HCEC 1CT (cell line): ENCODE results near the gene WNT3A.

ENCODE experiments used
- DNase-seq: peaks from one replicate; pipeline ENCODE4 v3.0.0-alpha.2; 2017

WNT3A gene

GRCh38 chr1:228058949-228059633 lies 52.3 kb downstream of the WNT3A start:
- DNase-seq, result no peak

- DNase-seq, result no peak
Observed at GRCh38 chr1:228059634-228060457, 53.0 kb downstream of the WNT3A start.

GRCh38 chr1:228060458-228061190 lies 53.8 kb downstream of the WNT3A start:
- no peak for DNase-seq

DNA sequence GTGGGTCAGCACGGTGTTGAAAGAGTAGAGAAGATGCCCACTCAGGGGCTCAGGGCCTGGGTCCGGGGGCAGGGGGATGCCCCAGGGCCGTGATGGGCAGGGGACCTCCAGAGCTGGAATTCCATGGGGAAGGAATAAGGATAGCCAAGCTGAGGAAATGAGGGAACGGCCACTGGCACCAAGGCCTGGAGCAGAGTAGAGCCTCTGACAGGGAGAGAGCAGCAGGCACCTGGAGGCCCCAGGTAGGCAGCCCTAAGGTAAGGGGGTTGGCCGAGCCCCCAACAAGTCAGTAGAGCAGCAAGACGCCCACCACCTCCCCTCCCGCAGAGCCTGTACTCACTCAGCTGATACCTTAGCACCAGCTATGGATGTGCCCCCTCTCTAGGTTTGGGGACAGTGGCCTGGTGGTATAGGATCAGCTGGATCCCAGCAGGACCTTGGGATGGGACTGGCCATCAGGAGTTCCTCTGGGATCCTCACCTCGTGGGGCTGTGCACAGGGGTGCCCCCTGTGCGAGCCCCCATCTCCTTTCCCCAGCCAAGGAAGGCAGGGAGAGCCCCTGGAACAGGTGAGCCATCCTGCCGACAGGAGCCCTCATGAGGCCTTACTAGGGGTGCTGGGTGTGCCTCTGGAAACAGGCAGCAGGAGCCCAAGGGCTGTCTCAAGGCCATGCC lies 54.8 kb downstream of the WNT3A start:
- no peak for DNase-seq

- no peak for DNase-seq
Observed at GRCh38 chr1:228062085-228062791, 55.4 kb downstream of the WNT3A start.

- DNase-seq, result no peak
Observed at GRCh38 chr1:228062812-228063211, 56.0 kb downstream of the WNT3A start.

GRCh38 chr1:228063251-228064191 lies 56.7 kb downstream of the WNT3A start:
- no peak for DNase-seq

DNA sequence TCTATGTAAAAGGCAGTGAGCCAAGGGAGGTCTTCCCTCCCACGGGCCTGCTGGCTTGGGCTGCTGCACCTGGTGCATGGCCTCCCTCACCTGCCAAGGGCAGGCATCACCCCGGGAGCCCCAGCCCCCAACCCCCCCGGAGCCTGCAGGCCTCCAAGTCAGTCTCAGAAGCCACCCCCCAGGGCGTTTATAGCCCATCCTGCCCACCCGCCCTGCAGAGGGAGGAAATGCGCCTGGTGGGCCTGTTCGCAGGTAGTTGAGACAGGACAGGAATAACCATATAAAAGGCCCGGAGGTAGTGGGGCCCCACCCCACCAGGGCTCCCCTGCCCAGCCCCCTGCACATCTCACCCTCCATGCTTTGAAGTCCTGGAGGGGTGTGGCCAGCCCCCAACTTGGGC lies 57.5 kb downstream of the WNT3A start:
- DNase-seq, result no peak

- no peak for DNase-seq
Observed at GRCh38 chr1:228064741-228065542, 58.1 kb downstream of the WNT3A start.

- no peak for DNase-seq
Observed at GRCh38 chr1:228065543-228066347, 58.9 kb downstream of the WNT3A start.

GRCh38 chr1:228066416-228066815 lies 59.6 kb downstream of the WNT3A start:
- DNase-seq, result no peak

DNA sequence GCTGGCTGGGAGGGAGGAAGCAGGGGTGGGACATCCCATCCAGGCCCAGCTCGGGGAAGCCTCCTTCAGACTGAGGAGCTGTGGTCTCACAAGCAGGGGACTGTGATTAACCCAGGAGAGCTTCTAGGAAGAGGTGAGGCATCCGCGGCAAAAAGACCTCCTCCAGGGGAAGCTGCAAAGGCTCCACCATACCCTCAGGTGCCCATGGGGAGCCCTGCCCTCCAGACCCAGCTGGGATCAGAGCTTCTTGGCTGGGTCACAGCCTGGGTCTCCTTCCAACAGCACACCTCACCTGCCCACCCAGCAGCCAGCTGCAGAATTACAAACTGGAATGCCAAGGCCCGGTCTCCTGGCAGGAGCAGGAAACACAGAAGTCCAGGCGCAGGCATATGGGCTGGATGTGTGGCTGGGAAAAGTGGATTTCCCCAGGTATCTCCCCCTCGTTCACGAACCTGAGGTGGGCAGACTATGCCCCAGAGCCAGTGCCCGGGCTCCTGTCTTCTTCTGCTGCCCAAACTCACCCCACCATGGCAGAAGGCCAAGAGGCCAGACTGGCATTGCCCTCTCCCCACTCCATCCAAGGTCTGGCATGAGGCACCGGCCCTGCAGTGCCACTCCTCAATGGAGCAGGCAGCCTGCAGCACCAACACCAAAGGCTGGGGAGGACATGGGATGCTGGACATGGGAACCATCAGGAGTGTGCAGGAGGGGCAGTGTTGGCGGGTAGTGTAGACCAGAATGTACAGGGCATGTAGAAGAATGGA lies 60.3 kb downstream of the WNT3A start:
- DNase-seq, result no peak

GRCh38 chr1:228068359-228068758 lies 61.6 kb downstream of the WNT3A start:
- no peak for DNase-seq

DNA sequence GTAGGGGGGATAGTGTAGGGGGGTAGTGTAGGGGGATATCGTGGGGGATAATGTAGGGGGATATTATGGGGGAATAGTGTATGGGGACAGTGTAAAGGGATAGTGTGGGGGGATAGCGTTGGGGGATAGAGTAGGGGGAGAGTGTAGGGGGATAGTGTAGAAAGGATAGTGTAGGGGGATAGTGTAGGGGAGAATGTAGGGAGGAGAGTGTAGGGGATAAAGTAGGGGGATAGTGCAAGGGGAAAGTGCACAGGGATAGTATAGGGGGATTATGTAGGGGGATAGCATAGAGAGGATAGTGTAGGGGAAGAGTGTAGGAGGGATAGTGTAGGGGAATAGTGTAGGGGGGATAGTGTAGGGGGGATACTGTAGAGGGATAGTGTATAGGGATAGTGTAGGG lies 63.4 kb downstream of the WNT3A start:
- no peak for DNase-seq

DNA sequence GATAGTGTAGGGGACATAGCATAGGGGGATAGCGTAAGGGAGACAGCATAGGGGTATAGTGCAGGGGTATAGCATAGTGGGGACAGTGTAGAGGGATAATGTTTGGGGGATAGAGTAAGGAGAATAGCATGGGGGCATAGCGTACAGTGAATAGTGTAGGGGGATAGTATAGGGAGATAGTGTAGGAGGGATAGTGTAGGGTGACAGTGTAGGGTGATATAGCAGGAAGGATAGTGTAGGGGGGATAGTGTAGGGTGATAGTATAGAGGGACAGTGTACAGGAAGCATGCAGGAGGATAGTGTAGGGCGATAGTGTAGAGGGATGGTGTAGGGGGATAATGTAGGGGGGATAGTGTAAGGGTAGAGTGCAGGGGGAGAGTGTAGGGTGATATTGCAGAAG lies 64.1 kb downstream of the WNT3A start:
- no peak for DNase-seq

DNA sequence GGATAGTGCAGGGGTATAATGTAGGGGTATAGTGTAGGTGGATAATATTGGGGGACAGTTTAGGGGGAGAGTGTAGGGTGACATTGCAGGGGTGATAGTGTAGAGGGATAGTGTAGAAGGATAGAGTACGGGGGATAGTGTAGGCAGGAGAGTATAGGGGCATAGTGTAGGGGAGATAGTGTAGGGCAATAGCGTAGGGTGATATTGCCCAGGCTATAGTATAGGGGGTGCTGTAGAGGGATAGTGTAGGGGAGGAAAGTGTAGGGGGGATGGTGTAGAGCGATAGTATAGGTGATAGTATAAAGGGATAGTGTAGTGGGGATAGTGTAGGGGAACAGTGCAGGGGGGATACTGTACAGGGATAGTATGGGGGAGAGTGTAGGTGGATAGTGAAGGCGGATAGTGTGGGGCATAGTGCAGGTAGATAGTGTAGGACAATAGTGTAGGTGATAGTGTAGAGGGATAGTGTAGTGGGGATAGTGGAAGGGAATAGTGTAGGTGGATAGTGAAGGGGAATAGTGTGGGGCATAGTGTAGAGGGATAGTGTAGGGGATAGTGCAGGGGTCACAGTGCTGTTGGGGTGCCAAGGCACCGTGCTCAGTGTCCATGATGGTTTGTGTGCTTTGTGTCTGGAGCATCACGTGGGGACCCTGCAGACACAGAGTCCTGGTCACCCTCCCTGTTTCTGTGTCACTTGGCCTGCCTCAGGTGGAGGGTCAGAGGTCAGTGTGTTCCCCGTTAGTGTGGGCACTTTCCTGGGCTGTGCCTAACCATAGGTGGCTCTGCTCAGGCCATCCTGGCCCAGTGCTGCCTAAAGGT lies 65.2 kb downstream of the WNT3A start:
- DNase-seq, result no peak

GRCh38 chr1:228072658-228073043 lies 65.9 kb downstream of the WNT3A start:
- DNase-seq, result no peak
